CD4-positive, alpha-beta T cell treated with Interleukin-12 subunit alpha and Interleukin-12 subunit beta, for 1 hour (primary cell): Measurements from ENCODE around the gene SHC3.

Experiments
- DNase-seq: peaks from one replicate; pipeline ENCODE4 v3.0.0-alpha.2; 2020

SHC3 gene

DNA sequence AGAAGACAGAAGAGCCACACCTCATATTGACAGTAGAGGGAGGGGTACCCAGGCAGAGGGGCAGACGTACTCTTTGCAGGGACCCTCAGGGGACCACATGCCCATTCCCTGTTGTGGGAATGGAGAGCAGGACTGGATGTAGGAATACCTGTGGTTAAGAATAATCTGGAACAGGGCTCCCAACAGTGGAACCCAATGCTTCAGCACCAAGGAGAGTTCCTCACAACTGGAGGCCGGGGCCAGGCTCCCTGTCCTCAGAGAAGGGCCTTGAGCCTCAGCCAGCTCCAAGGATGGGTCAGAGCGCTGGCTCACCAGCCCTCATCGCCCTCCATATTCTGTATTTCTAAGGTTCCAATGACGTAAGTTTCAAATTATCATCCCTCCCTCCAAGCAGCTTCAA is 7.4 kb upstream of the SHC3 start:
- DNase-seq, result no peak

DNA sequence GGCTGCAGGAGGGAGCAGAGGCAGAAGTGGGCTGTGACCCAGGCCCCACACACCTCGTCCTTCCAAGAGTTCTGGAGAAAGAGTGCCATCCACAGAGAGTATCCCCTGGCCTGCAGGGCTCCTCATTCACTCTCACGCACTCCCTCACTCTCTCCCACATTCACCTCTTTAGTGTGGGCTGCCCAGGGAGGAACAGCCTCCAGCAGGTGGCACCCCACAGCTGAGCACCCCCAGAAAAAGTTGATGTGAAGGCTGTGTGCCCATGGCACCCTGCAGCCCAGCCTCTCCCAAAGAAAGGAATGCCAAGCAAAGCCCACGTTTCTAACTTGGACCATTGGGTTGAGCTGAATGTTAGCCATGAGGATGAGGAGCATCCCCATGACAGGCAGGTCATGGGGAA is 4.5 kb upstream of the SHC3 start:
- DNase-seq, result no peak

DNA sequence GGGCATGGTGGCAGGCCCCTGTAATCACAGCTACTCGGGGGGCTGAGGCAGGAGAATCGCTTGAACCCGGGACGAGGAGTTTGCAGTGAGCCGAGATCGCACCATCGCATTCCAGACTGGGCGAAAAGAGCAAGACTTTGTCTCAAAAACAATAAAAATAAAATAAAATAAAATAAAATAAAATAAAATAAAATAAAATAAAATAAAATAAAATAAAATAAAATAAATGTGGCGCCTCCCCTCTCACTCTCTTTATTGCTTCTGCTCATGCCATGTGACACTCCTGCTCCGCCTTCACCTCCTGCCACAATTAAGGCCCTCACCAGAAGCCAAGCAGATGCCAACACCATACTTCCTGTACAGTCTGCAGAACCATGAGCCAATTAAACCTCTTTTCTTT is 3.8 kb upstream of the SHC3 start:
- DNase-seq, result no peak

DNA sequence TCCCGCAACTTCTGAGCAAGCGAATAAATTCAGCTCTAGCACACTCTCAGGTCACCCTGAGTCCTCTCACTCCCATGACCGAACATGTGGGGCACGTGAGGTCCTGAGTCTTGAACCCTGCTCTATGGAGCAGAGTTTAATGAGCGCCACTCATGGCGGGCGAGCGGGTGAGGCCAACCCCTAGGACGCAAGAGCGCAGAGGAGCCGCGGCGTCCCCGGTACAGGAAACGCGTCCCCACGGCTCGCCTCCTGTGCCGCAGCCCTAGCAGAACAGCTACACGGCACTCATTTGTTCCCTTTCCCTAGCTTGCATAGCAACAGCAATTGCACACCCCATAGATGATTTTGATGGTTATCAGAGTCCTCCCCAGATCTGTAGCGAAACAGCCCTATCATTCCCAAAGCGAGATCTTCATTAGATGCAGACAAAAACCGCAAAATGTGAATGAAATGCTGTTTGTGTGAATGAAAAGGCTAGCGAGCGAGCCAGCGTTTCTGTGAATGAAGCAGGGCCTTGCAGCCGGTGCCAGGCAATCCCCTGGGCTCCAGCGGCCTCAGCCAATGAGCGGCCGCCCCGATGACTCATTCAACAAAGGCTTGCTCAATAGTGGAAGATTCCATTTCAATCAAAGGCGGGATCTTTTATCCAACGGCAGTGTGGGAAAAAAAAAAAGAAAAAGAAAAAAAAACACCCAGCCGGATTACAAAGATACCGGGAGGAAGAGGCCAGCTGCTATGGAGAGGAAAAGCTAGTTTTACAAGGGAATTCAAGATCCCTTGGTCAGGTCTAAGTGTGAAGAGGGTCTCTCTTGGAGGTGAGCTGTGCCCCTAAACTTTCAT is 1.5 kb upstream of the SHC3 start:
- no peak for DNase-seq

DNA sequence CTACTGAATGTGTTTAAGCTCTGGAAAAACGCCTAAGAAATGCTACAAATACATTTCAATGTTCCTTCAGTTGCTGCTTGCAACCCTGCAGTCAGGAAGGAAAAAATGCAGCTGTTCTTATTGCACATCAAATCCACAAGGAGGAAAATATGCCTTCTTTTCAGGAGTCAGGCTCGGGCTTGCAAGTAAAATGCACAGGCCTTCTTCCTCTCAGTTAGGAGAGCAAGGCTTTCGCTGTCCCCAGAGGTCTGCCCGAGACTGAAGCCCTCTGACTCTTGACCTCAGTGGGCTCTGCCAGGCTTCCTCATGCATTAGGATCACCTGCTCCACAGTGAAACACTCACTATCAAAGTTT is 899 bp upstream of the SHC3 start:
- DNase-seq, result no peak

DNA sequence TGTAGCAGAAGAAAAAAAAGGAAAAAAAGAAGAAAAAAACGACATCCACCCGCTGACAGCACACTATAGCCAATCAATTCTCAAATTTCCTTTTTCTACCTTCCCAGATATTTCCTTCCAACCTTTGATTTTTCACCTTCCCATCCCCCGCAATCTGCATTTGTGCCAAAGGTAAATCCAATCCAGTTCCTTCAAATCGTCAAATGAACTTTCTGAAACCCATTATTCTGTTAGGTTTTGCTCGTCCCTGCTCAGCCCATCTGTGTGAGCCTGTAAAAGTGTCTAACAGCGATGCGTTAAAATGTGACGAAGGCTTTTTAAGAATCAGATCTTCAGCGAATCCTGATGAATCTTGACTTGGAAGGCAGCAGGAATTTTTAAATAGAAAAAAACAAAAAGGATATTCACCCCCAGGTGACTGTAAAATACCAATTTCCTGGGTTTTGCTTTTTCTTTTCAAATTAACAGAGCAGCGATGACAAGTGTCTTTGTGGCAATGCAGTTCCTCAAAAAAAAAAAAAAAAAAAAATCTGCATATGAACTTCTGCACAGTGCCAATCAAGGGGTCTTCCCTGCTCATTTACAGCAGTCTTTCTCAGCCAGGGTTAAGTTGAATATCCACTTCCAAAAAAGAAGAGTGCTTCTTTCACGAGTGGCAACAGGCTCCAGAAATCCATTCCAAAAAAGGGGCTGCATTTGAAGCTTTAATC is 367 bp upstream of the SHC3 start:
- DNase-seq, result no peak

DNA sequence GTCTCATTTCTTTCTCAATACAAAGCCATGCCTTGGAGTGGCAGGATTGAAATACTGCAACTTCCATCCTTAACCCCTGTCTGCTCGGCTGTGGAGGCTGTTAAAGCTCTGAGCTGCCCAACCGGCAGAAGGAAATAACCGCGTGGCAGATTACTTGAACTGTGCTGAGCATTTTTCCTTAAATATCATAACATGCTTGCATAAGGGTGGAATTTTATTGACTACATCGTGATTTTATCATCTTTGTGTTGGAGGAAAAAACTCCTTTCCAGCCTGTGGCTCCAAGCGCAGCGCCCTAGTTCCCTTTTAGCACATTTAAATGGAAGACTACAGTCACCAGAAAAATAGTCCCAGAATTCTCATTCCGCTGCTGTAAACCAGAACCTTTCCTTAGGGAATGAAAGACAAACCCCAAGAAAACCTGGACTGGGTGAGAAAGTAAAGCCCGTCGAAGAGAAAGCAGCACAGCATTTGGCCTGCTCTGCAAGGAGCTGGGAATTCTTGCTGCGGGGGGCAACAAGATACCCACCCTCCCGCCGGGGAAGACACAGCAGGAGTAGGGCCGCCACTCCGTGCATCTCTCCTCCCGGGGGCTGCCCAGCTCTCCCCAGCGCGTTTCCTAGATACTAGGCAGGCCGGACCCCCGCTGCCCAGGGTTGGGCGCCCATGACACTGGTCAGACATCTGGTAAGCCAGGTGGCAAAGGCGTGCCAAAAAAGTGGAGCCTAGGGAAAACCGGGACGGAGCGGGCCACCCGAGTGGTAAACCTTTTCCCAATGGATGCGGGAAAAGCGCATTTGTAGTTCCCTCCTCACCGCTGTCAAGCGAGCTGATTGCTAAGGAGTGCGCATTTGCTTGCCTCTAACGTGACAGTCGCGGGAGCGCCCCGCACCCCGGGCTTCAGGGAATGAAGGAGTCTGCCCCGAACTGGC is 1.3 kb downstream of the SHC3 start:
- no peak for DNase-seq

DNA sequence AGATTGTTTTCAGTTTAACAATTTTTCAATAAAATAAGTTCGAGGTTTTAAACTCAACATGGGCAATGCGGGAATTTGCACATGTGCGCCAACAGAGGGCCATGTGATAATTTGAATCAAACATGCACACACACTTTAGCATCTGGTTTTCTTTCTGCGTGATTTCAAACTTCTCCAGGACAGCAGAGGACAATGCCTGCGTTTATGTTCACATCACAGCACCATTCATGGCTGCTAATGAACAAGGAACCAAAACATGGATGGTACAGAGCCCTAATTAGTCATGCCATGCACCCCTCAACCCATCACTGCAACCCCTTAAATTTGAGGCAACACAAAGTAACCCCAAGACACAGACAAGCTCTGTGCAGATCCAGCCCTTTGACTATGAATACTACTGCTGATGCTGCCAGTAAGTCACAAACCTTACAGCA is 2.8 kb downstream of the SHC3 start:
- no peak for DNase-seq

DNA sequence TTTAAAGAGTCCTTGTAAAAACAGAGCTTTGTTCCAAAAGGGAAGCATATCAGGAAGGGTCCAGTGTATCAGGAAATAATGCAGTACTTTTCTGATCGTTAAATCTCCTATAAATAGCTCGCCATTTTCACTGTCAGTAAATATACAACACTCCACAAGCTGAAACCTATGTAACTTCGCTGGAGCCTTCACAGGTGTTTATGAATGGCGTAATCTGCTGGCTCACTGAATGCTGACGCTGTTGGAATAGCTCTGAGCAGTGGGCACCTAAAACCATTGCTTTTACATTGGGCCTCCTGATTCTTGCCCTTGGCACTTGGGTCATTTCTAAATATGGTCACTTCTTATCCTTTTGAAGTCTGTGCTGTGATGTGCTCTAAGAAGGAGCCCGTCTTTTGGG is 4.3 kb downstream of the SHC3 start:
- DNase-seq, result no peak

DNA sequence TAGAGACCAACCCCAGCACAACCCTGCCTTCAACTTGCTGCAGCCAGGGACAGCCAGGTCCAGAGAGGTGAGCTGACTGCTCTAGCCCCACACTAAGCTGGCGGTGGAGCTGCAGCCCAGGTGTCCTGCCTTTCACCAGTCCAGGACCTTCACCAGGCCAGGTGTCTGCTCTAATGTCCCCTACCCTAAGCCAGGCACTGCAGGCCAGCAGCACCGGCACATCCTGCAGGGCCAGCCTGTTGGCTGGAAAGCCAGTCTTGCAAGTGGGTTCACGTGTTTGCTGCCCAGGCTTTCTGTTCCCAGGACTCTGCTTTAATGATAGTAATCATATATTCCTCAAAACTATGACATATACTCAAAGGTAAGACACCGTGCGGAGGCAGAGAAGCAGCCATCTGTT is 5.5 kb downstream of the SHC3 start:
- no peak for DNase-seq

DNA sequence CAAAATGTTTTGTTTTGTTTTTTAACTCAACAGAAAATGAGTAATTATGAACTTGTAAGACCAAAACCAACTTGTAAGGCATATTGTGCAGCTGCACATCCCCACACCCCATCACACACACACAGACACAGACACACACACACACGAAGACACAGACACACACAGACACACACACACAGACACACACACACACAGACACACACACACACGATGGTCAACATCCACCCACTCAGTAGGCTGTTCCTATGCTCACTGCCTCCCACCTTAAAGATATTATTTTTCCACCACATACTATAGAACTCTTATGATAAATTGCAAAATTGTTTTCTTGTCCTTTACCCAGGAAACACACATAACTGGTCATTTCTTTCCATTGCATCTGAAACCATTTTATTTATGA is 6.2 kb downstream of the SHC3 start:
- DNase-seq, result no peak

DNA sequence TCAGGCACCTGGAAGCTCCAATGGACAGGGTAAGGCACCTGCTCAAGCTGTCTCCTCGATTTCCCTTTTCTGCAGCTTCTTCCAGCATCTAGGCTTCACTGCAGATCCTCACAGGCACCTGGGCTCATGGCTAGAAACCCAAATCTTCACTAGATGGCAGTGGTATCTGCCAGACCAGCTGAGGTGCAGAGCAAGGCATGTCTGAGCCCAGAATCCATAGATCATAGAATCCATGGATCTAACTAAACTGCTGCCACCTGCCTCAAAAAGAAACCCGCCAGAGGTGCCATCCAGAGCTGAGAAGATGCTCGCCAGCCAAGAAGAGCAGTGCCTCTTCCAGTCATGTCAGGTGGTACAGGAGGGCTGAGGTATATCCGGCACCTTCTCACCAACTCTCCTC is 6.9 kb downstream of the SHC3 start:
- DNase-seq, result no peak

DNA sequence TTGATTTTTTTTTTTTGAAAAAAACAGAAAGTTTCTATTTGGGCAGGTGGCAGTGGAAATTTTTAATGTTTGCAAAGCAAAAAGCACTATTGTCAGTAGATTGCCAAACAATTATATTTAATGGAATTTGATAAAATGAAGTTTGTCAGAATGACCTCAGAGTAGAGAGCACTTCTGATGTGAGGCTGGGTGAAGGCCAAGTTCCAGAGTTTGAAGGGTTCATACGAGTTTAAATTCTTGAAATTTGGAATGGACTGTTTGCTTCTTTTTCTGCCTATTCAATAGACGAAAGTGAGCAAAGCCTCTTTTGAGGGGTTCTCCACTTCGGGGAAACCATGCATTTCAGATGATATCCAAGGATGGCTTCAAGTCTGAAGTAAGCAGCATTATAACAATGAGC is 7.4 kb downstream of the SHC3 start:
- DNase-seq, result no peak

DNA sequence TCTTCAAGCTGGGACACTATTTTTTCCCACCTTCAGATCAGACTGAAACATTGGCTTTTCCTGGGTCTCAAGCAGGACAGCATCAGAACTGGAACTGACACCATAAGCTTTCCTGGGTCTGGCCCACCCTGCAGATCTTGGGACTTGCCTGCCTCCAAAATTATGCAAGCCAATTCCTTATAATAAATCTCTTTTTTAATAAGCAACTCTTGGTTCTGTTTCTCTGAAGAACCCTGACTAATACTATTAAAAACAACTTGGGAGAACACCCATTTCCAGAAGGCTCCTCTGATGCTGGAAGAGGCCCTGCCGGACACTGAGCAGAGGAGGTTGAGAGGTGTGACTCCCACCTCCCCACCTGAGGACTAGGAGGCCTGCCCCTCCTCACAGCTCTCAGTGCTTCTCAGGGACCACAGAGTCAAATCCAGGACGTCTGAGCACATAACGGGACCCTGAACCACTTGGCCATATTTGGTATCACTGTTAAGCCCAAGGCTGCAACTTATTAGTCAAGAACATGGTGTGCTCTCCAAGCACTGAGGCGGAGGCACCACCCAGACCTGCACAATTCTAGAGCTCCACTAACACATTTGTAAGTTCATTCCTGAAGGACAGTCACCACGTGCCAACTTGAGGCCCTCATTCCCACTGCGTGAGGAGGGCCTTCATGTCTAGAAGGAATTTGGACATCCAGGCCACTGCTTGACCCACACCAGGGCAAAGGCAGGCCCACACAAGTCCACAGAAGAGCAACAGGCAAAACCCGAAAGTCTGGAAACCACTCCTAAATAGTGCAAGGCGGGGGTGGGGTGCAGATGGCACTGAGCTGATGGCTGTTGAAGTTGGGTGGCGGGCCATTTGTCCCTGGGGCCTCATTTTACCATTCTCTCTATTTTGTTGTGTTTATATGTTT is 9.5 kb downstream of the SHC3 start:
- no peak for DNase-seq

DNA sequence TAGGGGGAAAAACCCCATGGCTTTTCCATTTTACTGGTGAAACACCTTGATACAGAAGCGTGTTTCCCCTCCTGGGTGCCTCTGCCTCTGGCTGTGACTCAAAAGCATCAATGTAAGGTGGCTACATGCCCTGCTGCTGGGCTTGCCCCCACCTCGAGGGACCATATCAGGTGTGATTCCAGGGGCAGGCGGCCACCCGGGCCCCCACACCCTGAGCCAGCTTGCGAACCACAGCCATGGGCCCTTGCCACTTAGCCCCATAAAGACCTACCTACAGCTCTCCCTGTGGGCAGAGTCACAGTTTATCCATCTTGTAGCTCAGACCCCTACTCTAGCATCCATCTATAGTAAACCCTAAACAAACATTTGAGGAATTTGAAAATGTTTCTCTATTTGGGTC is 10.8 kb downstream of the SHC3 start:
- no peak for DNase-seq

DNA sequence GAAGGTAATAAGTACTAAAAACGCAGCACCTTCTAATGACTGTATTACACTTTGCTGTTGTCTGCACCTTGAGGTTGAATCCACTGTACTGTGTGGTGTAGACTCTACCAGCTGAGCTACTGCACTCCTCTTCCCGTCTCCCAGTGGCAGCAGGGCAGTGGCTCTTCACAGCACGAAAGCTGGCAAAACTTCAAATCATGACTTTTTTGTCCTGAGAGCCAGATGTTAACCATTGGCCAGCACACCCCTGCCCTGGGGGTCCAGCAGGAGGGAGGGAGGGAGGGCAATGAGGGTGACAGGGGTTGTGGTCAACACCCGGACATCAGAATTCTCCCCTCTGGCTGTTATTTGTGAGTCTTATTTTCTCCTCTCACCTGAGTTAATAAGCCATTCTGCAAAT is 11.8 kb downstream of the SHC3 start:
- DNase-seq, result no peak

DNA sequence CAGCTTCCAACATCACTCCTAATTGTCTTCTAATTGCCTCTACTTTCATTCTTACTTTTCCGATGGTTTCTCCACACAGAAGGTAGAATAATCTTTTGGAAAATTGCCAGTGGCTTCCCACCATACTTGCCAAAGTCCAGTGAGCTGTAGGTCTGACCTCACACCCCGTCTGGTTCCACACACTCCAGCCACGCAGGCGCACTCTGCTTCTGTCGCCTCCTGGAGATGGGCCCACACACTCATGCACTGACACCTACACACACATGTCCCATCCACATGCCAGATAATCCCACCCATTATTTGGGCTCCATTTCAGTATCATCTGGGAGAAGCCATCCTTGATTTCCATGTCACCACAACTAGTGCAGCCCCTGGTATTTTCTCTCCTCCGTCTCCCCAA is 12.7 kb downstream of the SHC3 start:
- no peak for DNase-seq

DNA sequence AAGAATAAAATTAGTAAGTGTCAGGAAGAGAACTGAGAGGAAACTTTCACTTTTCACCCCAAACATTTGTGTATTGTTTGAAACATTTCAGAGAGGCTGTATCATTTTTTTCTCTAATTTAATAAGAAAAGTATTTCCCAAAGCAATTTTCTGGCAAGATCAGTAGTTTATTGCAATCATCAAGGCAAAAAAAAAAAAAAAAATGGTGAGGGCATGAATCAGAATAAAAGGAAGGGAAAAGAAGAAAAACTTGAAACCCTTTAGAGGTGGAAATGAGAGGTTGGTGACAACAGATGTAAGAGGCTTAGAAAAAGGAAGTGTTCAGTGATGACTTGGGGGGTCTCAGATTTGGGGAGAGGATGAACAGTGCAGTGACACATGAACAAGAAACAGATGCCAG is 13.3 kb downstream of the SHC3 start:
- no peak for DNase-seq

DNA sequence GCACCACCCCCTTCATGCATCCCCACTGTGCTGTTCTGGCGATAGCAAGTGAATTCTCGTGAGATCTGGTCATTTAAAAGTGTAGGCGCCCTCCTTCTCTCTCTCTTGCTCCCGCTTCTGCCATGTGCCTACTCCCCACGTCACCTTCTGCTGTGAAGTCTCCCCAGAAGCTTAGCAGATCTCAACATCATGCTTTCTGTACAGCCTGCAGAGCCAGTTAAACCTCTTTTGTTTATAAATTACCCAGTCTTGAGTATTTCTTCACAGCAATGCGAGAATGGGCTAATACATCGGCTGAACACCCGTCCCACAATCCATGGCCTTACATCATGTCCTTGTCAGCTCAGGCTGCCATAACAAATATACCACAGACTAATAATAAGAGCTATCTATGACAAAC is 17.4 kb downstream of the SHC3 start:
- no peak for DNase-seq

DNA sequence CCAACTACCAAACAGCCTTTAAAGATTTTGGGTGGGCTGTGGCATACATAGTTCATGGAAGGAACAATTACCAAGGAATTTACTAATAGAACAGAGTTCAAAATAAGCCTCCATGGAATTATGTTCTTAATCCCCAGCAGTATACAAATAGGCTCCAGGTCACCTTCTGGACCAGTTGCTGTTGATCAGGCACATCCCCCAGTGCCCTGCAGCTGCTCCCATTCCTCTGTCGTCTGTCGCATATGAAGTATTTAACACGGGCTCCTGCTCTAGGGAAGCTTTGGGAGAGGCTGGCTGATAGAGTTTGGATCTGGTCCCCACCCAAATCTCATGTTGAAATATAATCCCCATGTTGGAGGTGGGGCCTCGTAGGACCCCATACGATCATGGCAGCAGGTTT is 17.8 kb downstream of the SHC3 start:
- no peak for DNase-seq

DNA sequence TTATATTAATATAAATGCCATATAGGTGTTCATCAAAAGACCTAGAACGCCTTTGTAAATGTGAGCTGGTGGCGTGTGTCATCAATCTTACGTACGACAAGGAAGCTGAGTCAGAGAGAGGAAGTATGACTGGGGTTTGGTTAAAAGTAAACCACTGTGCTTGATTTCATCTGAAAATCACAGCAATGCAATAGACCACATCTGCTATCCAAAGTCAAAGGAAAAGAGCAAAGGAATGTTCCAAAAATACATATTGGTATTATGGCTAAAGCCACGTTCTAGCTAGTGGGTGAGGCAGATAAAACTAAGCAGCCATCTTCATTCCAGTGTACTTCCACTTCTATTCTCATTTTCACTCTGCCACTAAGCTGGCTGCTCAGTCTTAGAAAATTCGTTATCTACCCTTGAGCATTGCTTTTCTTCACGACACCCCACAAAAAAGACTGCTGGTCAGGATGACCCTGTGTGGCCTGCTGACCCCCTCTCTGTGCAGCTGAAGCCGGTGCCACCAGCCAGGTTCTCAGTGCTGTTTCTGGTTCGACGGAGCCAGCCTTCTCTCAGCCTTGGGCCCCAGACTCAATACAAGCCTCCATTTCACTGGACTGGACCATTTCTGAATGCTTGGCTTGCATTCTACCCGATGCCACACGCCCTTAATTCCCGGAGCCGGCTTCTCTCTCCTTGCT is 23.8 kb downstream of the SHC3 start:
- peak; percentile 4 for DNase-seq

DNA sequence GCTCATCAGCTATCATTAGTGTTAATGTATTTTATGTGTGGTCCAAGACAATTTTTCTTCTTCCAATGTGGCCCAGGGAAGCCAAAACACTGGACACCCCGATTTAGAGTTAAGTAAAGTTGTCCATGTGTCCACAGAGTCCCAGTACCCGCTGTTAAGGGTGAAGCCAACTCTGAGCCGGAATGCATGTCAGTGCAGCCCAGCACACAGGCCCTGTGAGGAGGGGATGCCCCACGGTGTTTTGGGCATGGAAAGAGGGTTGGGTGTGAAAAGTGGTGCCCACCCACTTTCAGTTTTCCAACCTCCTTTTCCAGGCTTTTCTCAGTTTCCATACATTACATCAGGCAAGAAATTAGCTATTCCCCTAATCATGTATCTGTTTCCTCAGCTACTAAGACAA is 24.4 kb downstream of the SHC3 start:
- DNase-seq, result no peak
